Motor neuron (in vitro differentiated cells): ENCODE results near the gene CFI. TPM values are rescaled to one million over a fixed set of nuclear protein-coding genes. Genes with fewer than 3 reads are reported as not detected.
A peak's percentile ranks its signal among the peaks of the same experiment; 100 is the strongest.

Experiments
- ATAC-seq, 8 experiments: fragments of 200-7000 bp; cut with Tn5 transposase; replicated peaks in 6 of 8; 2 replicates each; pipeline ENCODE4 v1.8.0; 2021; ENCODE audit warnings: mild to moderate bottlenecking in 8 of 8, moderate library complexity in 8 of 8
- H3K27ac ChIP-seq, 2 donors: fragments of 250-450 bp; sonication (Bioruptor Pico); 2 replicates each; pipeline ENCODE4 v1.9.0; 2021; ENCODE audit warnings: antibody characterized with exemption in 2 of 2, mild to moderate bottlenecking in 2 of 2, moderate library complexity in 1 of 2
- H3K4me1 ChIP-seq, 2 donors: fragments of 250-450 bp; sonication (Bioruptor Pico); replicated peaks in 1 of 2; 2 replicates each; pipeline ENCODE4 v1.6.1; 2021; ENCODE audit warnings: antibody characterized with exemption in 2 of 2, mild to moderate bottlenecking in 2 of 2, moderate library complexity in 1 of 2
- H3K4me3 ChIP-seq, 5 donors: fragments of 250-450 bp; sonication (Bioruptor Pico); 2 replicates each; pipeline ENCODE4 v1.9.0; 2021; ENCODE audit warnings: antibody characterized with exemption in 5 of 5, mild to moderate bottlenecking in 5 of 5, moderate library complexity in 4 of 5
- WGBS, 10 experiments: fragments of 450-650 bp; shearing (Covaris generic); methylation state at CpG; one replicate each; pipeline ENCODE4 v1.0.0; 2022; 5-methylcytosine and 5-hydroxymethylcytosine counted together
- in situ Hi-C, 9 experiments: fragments of 400-800 bp; cut with MboI; loops; one replicate each; pipeline ENCODE4 v1.15.0; 2021; ENCODE audit warnings: low sequenced_read_pairs in 9 of 9, low pct_unique_long_range_greater_than_20kb in 2 of 9; ENCODE audit not compliant: unreplicated experiment in 9 of 9
- total RNA-seq, 8 experiments: library from RNA; unstranded; fragments of 300-600 nt; gene quantifications; 2 replicates each; pipeline versions ENCODE4 v1.2.3 to v1.2.4, GENCODE V29; 2022

Gene CFI
- total RNA-seq, 8 experiments from 2014 or later, result 0.14 to 242 (median 7.5) TPM; not detected in 1

GRCh38 chr4:109816894-109817293 lies 15.1 kb upstream of the CFI start:
- peaks cover 10 to 11% of the 10 kb centered on the region in 2 donors for H3K4me1 ChIP-seq
- H3K27ac ChIP-seq, result no peak overlapping the region
- in situ Hi-C loops, result loop anchor here in 3 of 9 experiments (25.0 kb wide), 2 partner anchors 280 to 380 kb away; partner anchors contain the start of gene SEC24B (in 2 of the 3)
- 62 to 100% (median 83%) methylated on average over 1 of the region's 1 CpG for WGBS, 10 experiments
- H3K4me3 ChIP-seq, result peak overlapping the region; percentile 59 to 97 (median 70)
- no peak for ATAC-seq

- ATAC-seq, result peak in 2 of 8 experiments; percentile 2 to 6
- Histone ChIP-seq H3K27ac (peak overlapping the region; percentile 90 to 99), H3K4me3 (peak overlapping the region; percentile 59 to 97 (median 70)), H3K4me1 (peaks cover 10 to 11% of the 10 kb centered on the region in 2 donors)
- 0% methylated on average over 1 to 4 of the region's 19 CpGs; no CpG with 5 or more reads in 7 of the 10 experiments for WGBS, 10 experiments
- in situ Hi-C loops, result loop anchor here in 3 of 9 experiments (25.0 kb wide), 2 partner anchors 279 to 379 kb away; partner anchors contain the start of gene SEC24B (in 2 of the 3)
Measured at GRCh38 chr4:109816082-109816442, 14.3 kb upstream of the CFI start.

- Histone ChIP-seq H3K27ac (peak within 1 kb of the TSS; percentile 90 to 99), H3K4me3 (peak within 1 kb of the TSS; percentile 59 to 97 (median 70)), H3K4me1 (peaks cover 11 to 15% of the 10 kb centered on the region in 2 donors)
- in situ Hi-C loops, result loop anchor here in 3 of 9 experiments (25.0 kb wide), 2 partner anchors 278 to 378 kb away; partner anchors contain the start of gene SEC24B (in 2 of the 3)
- peak; percentile 93 to 98 (median 96) for ATAC-seq
- 0 to 14% (median 3%) methylated on average over 4 to 30 of the region's 53 CpGs; no CpG with 5 or more reads in 1 of the 10 experiments for WGBS, 10 experiments
Measured at GRCh38 chr4:109815151-109816081, 13.6 kb upstream of the CFI start, which contains the start of gene GAR1. Gene GAR1 (plus strand): TSS chr4:109815762. CDS start chr4:109816165, 403 bp downstream.

- in situ Hi-C loops, result loop anchor here in 3 of 9 experiments (25.0 kb wide), 2 partner anchors 274 to 374 kb away; partner anchors contain the start of gene SEC24B (in 2 of the 3)
- Histone ChIP-seq H3K4me3 (no peak overlapping the region), H3K27ac (no peak overlapping the region), H3K4me1 (peaks cover 6 to 12% of the 10 kb centered on the region in 2 donors)
- WGBS, 10 experiments, result 34 to 75% (median 63%) methylated on average over 2 to 3 of the region's 3 CpGs
- no peak for ATAC-seq
Measured at GRCh38 chr4:109811707-109812106, 9.9 kb upstream of the CFI start.

GRCh38 chr4:109810552-109811387 lies 9.0 kb upstream of the CFI start:
- H3K4me3 ChIP-seq, result no peak overlapping the region
- no peak overlapping the region for H3K27ac ChIP-seq
- WGBS, 10 experiments, result 0 to 78% (median 61%) methylated on average over 1 to 10 of the region's 11 CpGs; no CpG with 5 or more reads in 2 of the 10 experiments
- in situ Hi-C loops, result loop anchor here in 3 of 9 experiments (25.0 kb wide), 2 partner anchors 273 to 373 kb away; partner anchors contain the start of gene SEC24B (in 2 of the 3)
- no peak for ATAC-seq
- H3K4me1 ChIP-seq, result peaks cover 2 to 10% of the 10 kb centered on the region in 2 donors

- no peak for ATAC-seq
- H3K4me3 ChIP-seq, result no peak overlapping the region
- H3K27ac ChIP-seq, result no peak overlapping the region
- in situ Hi-C loops, result loop anchor here in 4 of 9 experiments (10.0 to 25.0 kb wide), 3 partner anchors 272 to 385 kb away; partner anchors contain the start of gene SEC24B (in 2 of the 4)
- H3K4me1 ChIP-seq, result peaks cover 2 to 8% of the 10 kb centered on the region in 2 donors
- 0 to 100% (median 96%) methylated on average over 1 to 2 of the region's 2 CpGs; no CpG with 5 or more reads in 2 of the 10 experiments for WGBS, 10 experiments
Measured at GRCh38 chr4:109809655-109810054, 7.9 kb upstream of the CFI start.

- Histone ChIP-seq H3K27ac (no peak overlapping the region), H3K4me3 (no peak overlapping the region), H3K4me1 (no peaks in the 10 kb centered on the region)
- in situ Hi-C loops, result loop anchor here in 4 of 9 experiments (10.0 to 25.0 kb wide), 3 partner anchors 267 to 379 kb away; partner anchors contain the start of gene SEC24B (in 2 of the 4)
- ATAC-seq, result peak in 6 of 8 experiments; percentile 20 to 89 (median 66)
- WGBS, 10 experiments, result 0 to 40% (median 13%) methylated on average over 1 to 4 of the region's 4 CpGs; no CpG with 5 or more reads in 2 of the 10 experiments
Measured at GRCh38 chr4:109803924-109804571, 2.2 kb upstream of the CFI start.

- in situ Hi-C loops, result loop anchor here in 4 of 9 experiments (10.0 to 25.0 kb wide), 3 partner anchors 264 to 376 kb away; partner anchors contain the start of gene SEC24B (in 2 of the 4)
- ATAC-seq, result no peak
- H3K4me1 ChIP-seq, result no peaks in the 10 kb centered on the region
- no peak overlapping the region for H3K27ac ChIP-seq
- WGBS, 10 experiments, result 37 to 100% (median 80%) methylated on average over 2 to 4 of the region's 4 CpGs
- H3K4me3 ChIP-seq, result peak overlapping the region in 1 of 5 donors; percentile 6
Measured at GRCh38 chr4:109801099-109801789, 555 bp downstream of the CFI start.

- peak in 1 of 8 experiments; percentile 43 for ATAC-seq
- H3K4me1 ChIP-seq, result no peaks in the 10 kb centered on the region
- no peak overlapping the region for H3K4me3 ChIP-seq
- in situ Hi-C loops, result no loop called here
- no peak overlapping the region for H3K27ac ChIP-seq
Measured at GRCh38 chr4:109798866-109799265, 2.9 kb downstream of the CFI start.

- no peak for ATAC-seq
- in situ Hi-C loops, result no loop called here
- 0 to 100% (median 67%) methylated on average over 1 to 5 of the region's 6 CpGs; no CpG with 5 or more reads in 3 of the 10 experiments for WGBS, 10 experiments
- H3K4me1 ChIP-seq, result no peaks in the 10 kb centered on the region
- H3K4me3 ChIP-seq, result no peak overlapping the region
- no peak overlapping the region for H3K27ac ChIP-seq
Measured at GRCh38 chr4:109795059-109795458, 6.7 kb downstream of the CFI start.

- no peak for ATAC-seq
- Histone ChIP-seq H3K27ac (no peak overlapping the region), H3K4me3 (no peak overlapping the region), H3K4me1 (no peaks in the 10 kb centered on the region)
- 20 to 100% (median 90%) methylated on average over 1 of the region's 1 CpG; no CpG with 5 or more reads in 3 of the 10 experiments for WGBS, 10 experiments
- in situ Hi-C loops, result no loop called here
Measured at GRCh38 chr4:109787807-109788206, 14.0 kb downstream of the CFI start.
